Progenitor cell of endocrine pancreas (in vitro differentiated cells): ENCODE results near the gene MYL6B. TPM values are rescaled to one million over a fixed set of nuclear protein-coding genes. Genes with fewer than 3 reads are reported as not detected.
A peak's percentile ranks its signal among the peaks of the same experiment; 100 is the strongest.

Experiments used
- DNase-seq: peaks from one replicate; pipeline ENCODE4 v3.0.0; 2021; ENCODE audit warnings: low spot score; ENCODE audit not compliant: unreplicated experiment
- H3K27ac Mint-ChIP-seq: 2 replicates; pipeline ENCODE4 v1.8.0; 2021; ENCODE audit warnings: mild to moderate bottlenecking, moderate library complexity, mixed read lengths
- H3K27me3 Mint-ChIP-seq: 2 replicates; pipeline ENCODE4 v1.8.0; 2021; ENCODE audit warnings: mixed read lengths
- H3K36me3 Mint-ChIP-seq: 2 replicates; pipeline ENCODE4 v1.8.0; 2022; ENCODE audit warnings: mixed read lengths; ENCODE audit not compliant: insufficient read depth
- H3K4me1 Mint-ChIP-seq: 2 replicates; pipeline ENCODE4 v1.8.0; 2021; ENCODE audit warnings: low read depth, mixed read lengths
- H3K4me3 Mint-ChIP-seq: 2 replicates; pipeline ENCODE4 v1.8.0; 2021; ENCODE audit warnings: low read depth, mild to moderate bottlenecking, moderate library complexity, mixed read lengths
- H3K9me3 Mint-ChIP-seq: 2 replicates; pipeline ENCODE4 v1.8.0; 2021; ENCODE audit warnings: low read depth, mixed read lengths
- CTCF ChIP-seq: fragments of 200-600 bp; sonication (generic); IDR thresholded peaks from one replicate; pipeline ENCODE4 v1.5.0; 2021; ENCODE audit warnings: antibody characterized with exemption, mild to moderate bottlenecking; ENCODE audit not compliant: unreplicated experiment
- total RNA-seq: library from RNA; stranded (reverse); gene quantifications from 2 replicates; pipeline ENCODE4 v1.2.1, GENCODE V29; 2021

Gene MYL6B
- total RNA-seq, 1 donor from 2014 or later = 172 TPM

GRCh38 chr12:56129942-56130495 is 22.4 kb upstream of the MYL6B start:
- Mint-ChIP-seq H3K36me3 (peaks cover 24% of the 10 kb centered on the region), H3K4me3 (peak overlapping the region; percentile 93), H3K9me3 (no peaks in the 10 kb centered on the region), H3K4me1 (peaks cover 31% of the 10 kb centered on the region), H3K27me3 (no peaks in the 10 kb centered on the region), H3K27ac (no peak overlapping the region)
- DNase-seq = no peak
- TF ChIP-seq CTCF = no peak

- TF ChIP-seq CTCF = no peak
- no peak for DNase-seq
- no peak overlapping the region for H3K27ac Mint-ChIP-seq
- no peaks in the 10 kb centered on the region for H3K27me3 Mint-ChIP-seq
- no peaks in the 10 kb centered on the region for H3K9me3 Mint-ChIP-seq
- peak overlapping the region; percentile 67 for H3K4me3 Mint-ChIP-seq
- peaks cover 24% of the 10 kb centered on the region for H3K36me3 Mint-ChIP-seq
- peaks cover 31% of the 10 kb centered on the region for H3K4me1 Mint-ChIP-seq
Measured at GRCh38 chr12:56130876-56131275, 21.5 kb upstream of the MYL6B start.

GRCh38 chr12:56134897-56135296 is 17.5 kb upstream of the MYL6B start:
- TF ChIP-seq CTCF = no peak
- Mint-ChIP-seq H3K36me3 (peaks cover 42% of the 10 kb centered on the region), H3K4me3 (no peak overlapping the region), H3K4me1 (peaks cover 4% of the 10 kb centered on the region), H3K9me3 (no peaks in the 10 kb centered on the region), H3K27ac (no peak overlapping the region), H3K27me3 (no peaks in the 10 kb centered on the region)
- no peak for DNase-seq

- no peak overlapping the region for H3K4me3 Mint-ChIP-seq
- DNase-seq = no peak
- H3K9me3 Mint-ChIP-seq = no peaks in the 10 kb centered on the region
- H3K27me3 Mint-ChIP-seq = no peaks in the 10 kb centered on the region
- H3K36me3 Mint-ChIP-seq = peaks cover 39% of the 10 kb centered on the region
- no peak for TF ChIP-seq CTCF
- no peaks in the 10 kb centered on the region for H3K4me1 Mint-ChIP-seq
- no peak overlapping the region for H3K27ac Mint-ChIP-seq
Measured at GRCh38 chr12:56137853-56138571, 14.4 kb upstream of the MYL6B start.

- peak overlapping the region; percentile 24 for H3K27ac Mint-ChIP-seq
- peaks cover 36% of the 10 kb centered on the region for H3K36me3 Mint-ChIP-seq
- DNase-seq = no peak
- no peaks in the 10 kb centered on the region for H3K27me3 Mint-ChIP-seq
- no peak overlapping the region for H3K4me3 Mint-ChIP-seq
- H3K4me1 Mint-ChIP-seq = peaks cover 2% of the 10 kb centered on the region
- no peak for TF ChIP-seq CTCF
- H3K9me3 Mint-ChIP-seq = no peaks in the 10 kb centered on the region
Measured at GRCh38 chr12:56141946-56142784, 10.2 kb upstream of the MYL6B start.
